ENCODE results near the gene B3GAT1. TPM values are rescaled to one million over a fixed set of nuclear protein-coding genes. Genes with fewer than 3 reads are reported as not detected.

Gene B3GAT1
- polyA plus RNA-seq, 3 donors: not detected

- no peaks in the 10 kb centered on the region for H3K79me2 ChIP-seq (ENCODE audit: insufficient read depth, low read length)
- intact Hi-C loops (cut with micrococcal nuclease): no loop called here
Measured at GRCh38 chr11:134460881-134461280, 48.8 kb upstream of the B3GAT1 start.

GRCh38 chr11:134460062-134460561 is 48.1 kb upstream of the B3GAT1 start:
- H3K4me3 Mint-ChIP-seq: no peak overlapping the region
- no peaks in the 10 kb centered on the region for H3K79me2 ChIP-seq (ENCODE audit: insufficient read depth, low read length)
- H3K36me3 ChIP-seq (replicated peaks in 1 of 2; ENCODE audit: control insufficient read depth in 1 of 2, insufficient read depth in 2 of 2, low read length in 2 of 2): no peaks in the 10 kb centered on the region
- H3K9me3 Mint-ChIP-seq: peaks cover 12 to 31% (median 21%) of the 10 kb centered on the region in 7 donors
- H3K9me3 ChIP-seq (replicated peaks in 1 of 2; ENCODE audit: control insufficient read depth in 1 of 2, insufficient read depth in 1 of 2, low read length in 2 of 2): peaks cover 9 to 25% of the 10 kb centered on the region in 2 donors
- no peak for DNase-seq
- no peak overlapping the region for H3K9ac ChIP-seq (ENCODE audit: insufficient read depth, low read length, poor library complexity, severe bottlenecking)
- no peaks in the 10 kb centered on the region for H3K4me1 ChIP-seq (ENCODE audit: control insufficient read depth in 1 of 2, insufficient read depth in 2 of 2, low read length in 2 of 2)
- H3K4me2 ChIP-seq (replicated peaks; ENCODE audit: extremely low read depth, low read length, poor library complexity, severe bottlenecking): no peak overlapping the region
- no peaks in the 10 kb centered on the region for H3K36me3 Mint-ChIP-seq
- no peak overlapping the region for H3K27ac Mint-ChIP-seq
- 72% methylated on average over 2 of the region's 8 CpGs for WGBS (ENCODE audit: insufficient coverage)
- TF ChIP-seq CTCF (IDR thresholded peaks at IDR 0.05): no peak
- intact Hi-C loops (cut with micrococcal nuclease): no loop called here
- no peak overlapping the region for H2AFZ ChIP-seq (ENCODE audit: insufficient read depth, low read depth, low read length, poor library complexity, severe bottlenecking)
- peaks cover 2 to 10% (median 4%) of the 10 kb centered on the region in 3 donors for H3K27me3 Mint-ChIP-seq (ENCODE audit: low read depth in 3 of 3)
- H4K20me1 ChIP-seq (ENCODE audit: insufficient read depth, low read length): no peaks in the 10 kb centered on the region
- H3K27me3 ChIP-seq (ENCODE audit: control insufficient read depth in 2 of 2, insufficient read depth in 2 of 2, low read length in 2 of 2): no peaks in the 10 kb centered on the region
- no peaks in the 10 kb centered on the region for H3K4me1 Mint-ChIP-seq
- H3K4me3 ChIP-seq (replicated peaks in 1 of 3; ENCODE audit: low read depth in 2 of 3, low read length in 3 of 3): no peak overlapping the region
- H3K27ac ChIP-seq (ENCODE audit: low read depth in 1 of 2, low read length in 2 of 2): no peak overlapping the region

More at GRCh38 chr11:134460881-134461280, 48.8 kb upstream of the B3GAT1 start:
- Histone ChIP-seq H3K27me3 (ENCODE audit: control insufficient read depth in 2 of 2, insufficient read depth in 2 of 2, low read length in 2 of 2) (no peaks in the 10 kb centered on the region), H3K9me3 (replicated peaks in 1 of 2; ENCODE audit: control insufficient read depth in 1 of 2, insufficient read depth in 1 of 2, low read length in 2 of 2) (peaks cover 9 to 25% of the 10 kb centered on the region in 2 donors), H3K4me3 (replicated peaks in 1 of 3; ENCODE audit: low read depth in 2 of 3, low read length in 3 of 3) (no peak overlapping the region), H3K9ac (ENCODE audit: insufficient read depth, low read length, poor library complexity, severe bottlenecking) (no peak overlapping the region), H2AFZ (ENCODE audit: insufficient read depth, low read depth, low read length, poor library complexity, severe bottlenecking) (no peak overlapping the region), H3K4me2 (replicated peaks; ENCODE audit: extremely low read depth, low read length, poor library complexity, severe bottlenecking) (no peak overlapping the region), H3K36me3 (replicated peaks in 1 of 2; ENCODE audit: control insufficient read depth in 1 of 2, insufficient read depth in 2 of 2, low read length in 2 of 2) (no peaks in the 10 kb centered on the region), H4K20me1 (ENCODE audit: insufficient read depth, low read length) (no peaks in the 10 kb centered on the region), H3K4me1 (ENCODE audit: control insufficient read depth in 1 of 2, insufficient read depth in 2 of 2, low read length in 2 of 2) (no peaks in the 10 kb centered on the region), H3K27ac (ENCODE audit: low read depth in 1 of 2, low read length in 2 of 2) (no peak overlapping the region)
- WGBS (ENCODE audit: insufficient coverage): no CpG with 5 or more reads among the region's 3 CpGs
- H3K36me3 Mint-ChIP-seq: no peaks in the 10 kb centered on the region
- no peak overlapping the region for H3K27ac Mint-ChIP-seq
- TF ChIP-seq CTCF (IDR thresholded peaks at IDR 0.05): no peak
- H3K4me3 Mint-ChIP-seq: no peak overlapping the region
- peaks cover 2 to 11% (median 6%) of the 10 kb centered on the region in 3 donors for H3K27me3 Mint-ChIP-seq (ENCODE audit: low read depth in 3 of 3)
- no peak for DNase-seq
- H3K9me3 Mint-ChIP-seq: peaks cover 10 to 31% (median 19%) of the 10 kb centered on the region in 7 donors
- no peaks in the 10 kb centered on the region for H3K4me1 Mint-ChIP-seq

Data from CD14-positive monocyte (primary cell).